GM12878 (cell line): ENCODE measurements around the gene SYCE3. TPM values are rescaled to one million over a fixed set of nuclear protein-coding genes. Genes with fewer than 3 reads are reported as not detected.

Experiments used
- ATAC-seq: fragments of 200-7000 bp; cut with Tn5 transposase; 3 replicates; pipeline ENCODE4 v1.9.1; 2020; ENCODE audit warnings: mild to moderate bottlenecking, moderate library complexity
- BruUV-seq: library from RNA; stranded (reverse); fragments of 400-500 nt; replicated peaks from 2 replicates; lab custom pipeline; 2021; lab: Mats Ljungman, UMichigan
- CTCF ChIA-PET: fragments of 300-600 bp; sonication (Branson Sonifier 250); formaldehyde crosslinking; extraction: SDS; loops from one replicate; lab custom pipeline; 2021; ENCODE audit warnings: inconsistent platforms; lab: Yijun Ruan, JAX
- POLR2A ChIA-PET: fragments of 350-600 bp; formaldehyde crosslinking; extraction: SDS; loops from one replicate; lab custom pipeline; 2021; ENCODE audit warnings: inconsistent platforms; lab: Charles Lee
- RAD21 ChIA-PET: fragments of 300-600 bp; sonication (Branson Sonifier 250); formaldehyde crosslinking; loops from one replicate; lab custom pipeline; 2023; ENCODE audit warnings: antibody characterized with exemption; ENCODE audit not compliant: unreplicated experiment; lab: Charles Lee
- SMC1A ChIA-PET: fragments of 300-600 bp; sonication (Branson Sonifier 250); formaldehyde crosslinking; loops from one replicate; lab custom pipeline; 2023; ENCODE audit not compliant: unreplicated experiment, uncharacterized antibody; lab: Charles Lee
- DNase-seq: peaks from one replicate; pipeline ENCODE4 v3.0.0-alpha.2; 2011; ENCODE audit warnings: low read depth, low spot score
- FAIRE-seq: peaks from 3 replicates; lab custom pipeline; 2011; peaks lifted over from hg19 to GRCh38; lab: Jason Lieb, UNC
- H2AFZ ChIP-seq: 2 replicates; pipeline ENCODE4 v1.6.0; 2011; ENCODE audit warnings: low read depth, low read length, control low read depth; ENCODE audit not compliant: control insufficient read depth
- H3K27ac ChIP-seq: 2 replicates; pipeline ENCODE4 v1.5.1; 2011; ENCODE audit warnings: control low read depth; ENCODE audit not compliant: control insufficient read depth, insufficient read depth
- H3K27me3 ChIP-seq, 2 experiments: replicated peaks in 1 of 2; 2 replicates each; pipeline versions ENCODE4 v1.6.0 to v1.6.1; 2011; ENCODE audit warnings: low read length in 1 of 2; ENCODE audit not compliant: control insufficient read depth in 2 of 2, insufficient read depth in 2 of 2
- H3K36me3 ChIP-seq, 2 experiments: 2 replicates each; pipeline ENCODE4 v1.5.1; 2011; ENCODE audit warnings: low read length in 1 of 2; ENCODE audit not compliant: control insufficient read depth in 2 of 2, insufficient read depth in 2 of 2
- H3K4me1 ChIP-seq: 2 replicates; pipeline ENCODE4 v1.6.1; 2011; ENCODE audit warnings: mild to moderate bottlenecking, low read length, moderate library complexity, mixed read lengths; ENCODE audit not compliant: control insufficient read depth, insufficient read depth
- H3K4me2 ChIP-seq: 2 replicates; pipeline ENCODE4 v1.6.0; 2011; ENCODE audit warnings: control low read depth; ENCODE audit not compliant: control insufficient read depth, insufficient read depth
- H3K4me3 ChIP-seq: fragments of 200-600 bp; sonication (generic); 2 replicates; pipeline ENCODE4 v1.5.1; 2016
- H3K79me2 ChIP-seq: 2 replicates; pipeline ENCODE4 v1.6.0; 2011; ENCODE audit warnings: low read length; ENCODE audit not compliant: control insufficient read depth, insufficient read depth
- H3K9ac ChIP-seq: 2 replicates; pipeline ENCODE4 v1.8.0; 2011; ENCODE audit warnings: low read length, control low read depth, mixed read lengths; ENCODE audit not compliant: control insufficient read depth, insufficient read depth
- H3K9me3 ChIP-seq: replicated peaks from 3 replicates; pipeline ENCODE4 v1.5.1; 2011; ENCODE audit warnings: mild to moderate bottlenecking, low read length; ENCODE audit not compliant: control insufficient read depth, insufficient read depth
- H4K20me1 ChIP-seq: 2 replicates; pipeline ENCODE4 v1.6.0; 2011; ENCODE audit not compliant: control insufficient read depth, insufficient read depth
- ATF7 ChIP-seq: fragments of 450-650 bp; IDR thresholded peaks from 2 replicates; pipeline ENCODE4 v1.6.1; 2016; ENCODE audit warnings: low read depth, mild to moderate bottlenecking
- SMC3 ChIP-seq: IDR thresholded peaks from 2 replicates; pipeline ENCODE4 v1.6.1; 2011; ENCODE audit warnings: low read length, improper control_type of control experiment, borderline replicate concordance
- TAF1 ChIP-seq: IDR thresholded peaks from 2 replicates; pipeline ENCODE4 v1.6.1; 2011; ENCODE audit warnings: mild to moderate bottlenecking, low read depth, low read length, borderline replicate concordance
- YBX1 ChIP-seq: fragments of 450-650 bp; IDR thresholded peaks from 2 replicates; pipeline ENCODE4 v1.6.1; 2016; ENCODE audit warnings: antibody characterized with exemption
- WGBS: methylation state at CpG from one replicate; pipeline ENCODE4 v1.1.6; 2016; ENCODE audit warnings: low lambda C conversion rate; ENCODE audit not compliant: insufficient replicate concordance, insufficient coverage; ENCODE audit errors: missing lambda C conversion rate; 5-methylcytosine and 5-hydroxymethylcytosine counted together
- in situ Hi-C: fragments of 300-500 bp; cut with MboI; formaldehyde crosslinking; loops from 9 replicates; pipeline ENCODE4 v1.14.3; 2018; ENCODE audit warnings: mixed read lengths
- intact Hi-C: fragments of 100-400 bp; cut with micrococcal nuclease; formaldehyde crosslinking; loops from one replicate; pipeline ENCODE4 v1.14.2; 2022; ENCODE audit not compliant: unreplicated experiment
- polyA plus RNA-seq, 11 experiments: library from polyadenylated mRNA; depleted of rRNA in 4 of 11; unstranded in 6 of 11; stranded (reverse) in 5 of 11; fragments of >200 nt; fragmentation: Nextera tagmentation in 4 of 11; fragmentation: Illumina TruSeq in 1 of 11; extraction: Ambion mirVana in 4 of 11; extraction: Trizol in 1 of 11; gene quantifications; 1 replicate in 1 of 11; 2 replicates in 10 of 11; pipeline versions ENCODE4 v1.2.1 to v1.2.3, GENCODE V29; 2011 to 2016; ENCODE audit warnings: inconsistent platforms in 2 of 11, missing spikeins in 2 of 11, low read depth in 1 of 11
- total RNA-seq, 4 experiments: library from RNA; depleted of rRNA in 3 of 4; stranded (reverse); fragments of >200 nt in 3 of 4; fragmentation: Illumina TruSeq in 1 of 4; extraction: Trizol in 1 of 4; gene quantifications; 2 replicates each; pipeline versions ENCODE4 v1.2.1 to v1.2.3, GENCODE V29; 2013 to 2021
- TF ChIP-seq, protein P1 (sequence below): fragments of 450-650 bp; IDR thresholded peaks from 2 replicates; pipeline ENCODE4 v1.6.1; 2016; ENCODE audit warnings: mild to moderate bottlenecking, moderate library complexity, borderline replicate concordance

SYCE3 gene
- total and polyA plus RNA-seq, 10 of the 15 experiments (the other 5 are each of a cell fraction or from before 2014, with no cell fraction given), result 0.38 to 0.91 (median 0.76) TPM; not detected in 4

GRCh38 chr22:50536226-50536625 is 26.5 kb downstream of the SYCE3 start (continued):
- TF ChIP-seq, protein P1, sequence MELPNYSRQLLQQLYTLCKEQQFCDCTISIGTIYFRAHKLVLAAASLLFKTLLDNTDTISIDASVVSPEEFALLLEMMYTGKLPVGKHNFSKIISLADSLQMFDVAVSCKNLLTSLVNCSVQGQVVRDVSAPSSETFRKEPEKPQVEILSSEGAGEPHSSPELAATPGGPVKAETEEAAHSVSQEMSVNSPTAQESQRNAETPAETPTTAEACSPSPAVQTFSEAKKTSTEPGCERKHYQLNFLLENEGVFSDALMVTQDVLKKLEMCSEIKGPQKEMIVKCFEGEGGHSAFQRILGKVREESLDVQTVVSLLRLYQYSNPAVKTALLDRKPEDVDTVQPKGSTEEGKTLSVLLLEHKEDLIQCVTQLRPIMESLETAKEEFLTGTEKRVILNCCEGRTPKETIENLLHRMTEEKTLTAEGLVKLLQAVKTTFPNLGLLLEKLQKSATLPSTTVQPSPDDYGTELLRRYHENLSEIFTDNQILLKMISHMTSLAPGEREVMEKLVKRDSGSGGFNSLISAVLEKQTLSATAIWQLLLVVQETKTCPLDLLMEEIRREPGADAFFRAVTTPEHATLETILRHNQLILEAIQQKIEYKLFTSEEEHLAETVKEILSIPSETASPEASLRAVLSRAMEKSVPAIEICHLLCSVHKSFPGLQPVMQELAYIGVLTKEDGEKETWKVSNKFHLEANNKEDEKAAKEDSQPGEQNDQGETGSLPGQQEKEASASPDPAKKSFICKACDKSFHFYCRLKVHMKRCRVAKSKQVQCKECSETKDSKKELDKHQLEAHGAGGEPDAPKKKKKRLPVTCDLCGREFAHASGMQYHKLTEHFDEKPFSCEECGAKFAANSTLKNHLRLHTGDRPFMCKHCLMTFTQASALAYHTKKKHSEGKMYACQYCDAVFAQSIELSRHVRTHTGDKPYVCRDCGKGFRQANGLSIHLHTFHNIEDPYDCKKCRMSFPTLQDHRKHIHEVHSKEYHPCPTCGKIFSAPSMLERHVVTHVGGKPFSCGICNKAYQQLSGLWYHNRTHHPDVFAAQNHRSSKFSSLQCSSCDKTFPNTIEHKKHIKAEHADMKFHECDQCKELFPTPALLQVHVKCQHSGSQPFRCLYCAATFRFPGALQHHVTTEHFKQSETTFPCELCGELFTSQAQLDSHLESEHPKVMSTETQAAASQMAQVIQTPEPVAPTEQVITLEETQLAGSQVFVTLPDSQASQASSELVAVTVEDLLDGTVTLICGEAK, result no peak
- TF ChIP-seq SMC3, result no peak
- TF ChIP-seq ATF7, result no peak
- TF ChIP-seq, all 136 proteins: peak for 0

- no peaks in the 10 kb centered on the region for H3K9me3 ChIP-seq
- in situ Hi-C loops, result loop anchor here (10.0 kb wide), 1 partner anchor 570 kb away; the partner anchor contains the start of gene PIM3
- SMC1A ChIA-PET, result interaction anchor here (2.7 to 3.3 kb wide), 2 partner anchors 10 to 87 kb away, joined by 10 to 13 read pairs; partner anchors contain the start of gene SCO2
- RAD21 ChIA-PET, result interaction anchor here (1.5 to 2.6 kb wide), 4 partner anchors 10 to 86 kb away, joined by 3 to 12 read pairs (median 8); partner anchors contain the start of genes KLHDC7B, NCAPH2 and SCO2
- H2AFZ ChIP-seq, result 0 out of 2 replicates have a peak overlapping the region, but pooled peaks have one; percentile 1
- BruUV-seq, result no TSS peak
- no peak for FAIRE-seq
- ATAC-seq, result no peak
- peak overlapping the region; percentile 56 for H3K9ac ChIP-seq
- WGBS, result 7% methylated on average over 7 of the region's 8 CpGs
- CTCF ChIA-PET, result interaction anchor here (0.7 to 2.0 kb wide), 4 partner anchors 9 to 86 kb away, joined by 3 to 11 read pairs (median 7); partner anchors contain the start of gene SCO2
- POLR2A ChIA-PET, result interaction anchor here (0.6 to 10.0 kb wide), 9 partner anchors 8 to 345 kb away, joined by 3 to 232 read pairs (median 6); partner anchors contain the start of genes KLHDC7B, LMF2, NCAPH2 and SCO2
- peak overlapping the region; percentile 54 for H3K4me2 ChIP-seq
- no peaks in the 10 kb centered on the region for H3K27me3 ChIP-seq
- H4K20me1 ChIP-seq, result no peaks in the 10 kb centered on the region
- intact Hi-C loops, result no loop called here
- H3K27ac ChIP-seq, result peak overlapping the region; percentile 95
- peaks cover 33% of the 10 kb centered on the region for H3K79me2 ChIP-seq
- H3K36me3 ChIP-seq, result no peaks in the 10 kb centered on the region
- H3K4me1 ChIP-seq, result peaks cover 54% of the 10 kb centered on the region
- no peak for DNase-seq
- H3K4me3 ChIP-seq, result 0 out of 2 replicates have a peak overlapping the region, but pooled peaks have one; percentile 36
- TF ChIP-seq TAF1 (peak; percentile 34; the same call in 1 of the 2 replicates), YBX1 (no peak)
Measured at GRCh38 chr22:50535113-50535512, 27.6 kb downstream of the SYCE3 start.
